Liver (tissue), 3 donors: ENCODE measurements around the gene EWSR1.

Experiments
- ATF3 ChIP-seq: IDR thresholded peaks from 2 replicates; pipeline ENCODE4 v1.6.1; 2016; ENCODE audit warnings: antibody characterized with exemption
- CTCF ChIP-seq: fragments of 150-350 bp; IDR thresholded peaks from 2 replicates; pipeline ENCODE4 v1.5.1; 2017; ENCODE audit warnings: improper control_type of control experiment, low read depth, low read length; ENCODE audit not compliant: missing input control
- FOXA1 ChIP-seq: IDR thresholded peaks from 2 replicates; pipeline ENCODE4 v1.6.1; 2016; ENCODE audit warnings: antibody characterized with exemption
- GABPA ChIP-seq, 2 donors: IDR thresholded peaks in 1 of 2; conservative IDR thresholded peaks in 1 of 2; 2 replicates each; pipeline ENCODE4 v1.6.1; 2016; ENCODE audit warnings: antibody characterized with exemption in 2 of 2, mild to moderate bottlenecking in 1 of 2, moderate library complexity in 1 of 2
- MAX ChIP-seq: IDR thresholded peaks from 2 replicates; pipeline ENCODE4 v1.6.1; 2016; ENCODE audit warnings: antibody characterized with exemption
- REST ChIP-seq: IDR thresholded peaks from 2 replicates; pipeline ENCODE4 v1.6.1; 2016; ENCODE audit warnings: antibody characterized with exemption, mild to moderate bottlenecking
- TAF1 ChIP-seq: conservative IDR thresholded peaks from 2 replicates; pipeline ENCODE4 v1.6.1; 2016; ENCODE audit warnings: antibody characterized with exemption, mild to moderate bottlenecking
- YY1 ChIP-seq: IDR thresholded peaks from 2 replicates; pipeline ENCODE4 v1.6.1; 2016; ENCODE audit warnings: antibody characterized with exemption, mild to moderate bottlenecking
- ZBTB33 ChIP-seq: IDR thresholded peaks from 2 replicates; pipeline ENCODE4 v1.6.1; 2016; ENCODE audit warnings: antibody characterized with exemption
- donor health status: healthy.
- donor health status: healthy.

GRCh38 chr22:29299136-29299900 lies 31.2 kb downstream of the EWSR1 start:
- TF ChIP-seq GABPA (IDR thresholded peaks at IDR 0.05 in 1 of 2, conservative IDR thresholded peaks at IDR 0.05 in 1 of 2) (no peak), CTCF (no peak), REST (no peak), YY1 (no peak), TAF1 (no peak), MAX (no peak), FOXA1 (no peak), ATF3 (no peak), ZBTB33 (no peak)
